Caco-2 (cell line): Measurements from ENCODE around the gene CD27. TPM values are rescaled to one million over a fixed set of nuclear protein-coding genes. Genes with fewer than 3 reads are reported as not detected.
"Not testable (repeated sequence)": the region's sequence is repeated elsewhere in the genome, so short reads cannot be mapped to it uniquely, and the experiment has no call there.

Source experiments
- BruUV-seq: library from RNA; stranded (reverse); fragments of 400-500 nt; replicated peaks from 2 replicates; lab custom pipeline; 2021; lab: Mats Ljungman, UMichigan
- CTCF ChIA-PET: fragments of 300-600 bp; sonication (Branson Sonifier 250); formaldehyde crosslinking; loops from one replicate; lab custom pipeline; 2022; ENCODE audit warnings: antibody characterized with exemption; lab: Charles Lee
- POLR2A ChIA-PET: fragments of 300-600 bp; sonication (Branson Sonifier 250); formaldehyde crosslinking; loops from one replicate; lab custom pipeline; 2022; ENCODE audit warnings: antibody characterized with exemption; lab: Charles Lee
- DNase-seq, 2 experiments: peaks; one replicate each; pipeline versions ENCODE4 v3.0.0 to v3.0.0-alpha.2; 2020 to 2022
- H3K27me3 ChIP-seq: replicated peaks from 2 replicates; pipeline ENCODE4 v1.6.0; 2011; ENCODE audit warnings: low read length; ENCODE audit not compliant: control insufficient read depth, insufficient read depth
- H3K36me3 ChIP-seq: 2 replicates; pipeline ENCODE4 v1.5.1; 2011; ENCODE audit warnings: low read length; ENCODE audit not compliant: control insufficient read depth, insufficient read depth
- H3K4me1 ChIP-seq: fragments of 250-450 bp; sonication (Bioruptor Pico); 2 replicates; pipeline ENCODE4 v1.5.1; 2020; ENCODE audit warnings: mild to moderate bottlenecking
- H3K4me3 ChIP-seq: 2 replicates; pipeline ENCODE4 v1.5.1; 2011; ENCODE audit warnings: low read depth, mild to moderate bottlenecking, control low read depth, low read length
- H3K9me3 ChIP-seq: fragments of 250-450 bp; sonication (Bioruptor Pico); 2 replicates; pipeline ENCODE4 v1.5.1; 2020; ENCODE audit warnings: mild to moderate bottlenecking, moderate library complexity
- H3K27ac Mint-ChIP-seq: one replicate; pipeline ENCODE4 v1.8.0; 2022; ENCODE audit warnings: mixed read lengths; ENCODE audit not compliant: unreplicated experiment
- H3K27me3 Mint-ChIP-seq: one replicate; pipeline ENCODE4 v1.8.0; 2022; ENCODE audit warnings: mixed read lengths; ENCODE audit not compliant: insufficient read depth, unreplicated experiment
- H3K36me3 Mint-ChIP-seq: one replicate; pipeline ENCODE4 v1.8.0; 2022; ENCODE audit warnings: mild to moderate bottlenecking, mixed read lengths; ENCODE audit not compliant: insufficient read depth, unreplicated experiment
- H3K4me1 Mint-ChIP-seq: one replicate; pipeline ENCODE4 v1.8.0; 2022; ENCODE audit warnings: low read depth, mixed read lengths; ENCODE audit not compliant: unreplicated experiment
- H3K4me3 Mint-ChIP-seq: one replicate; pipeline ENCODE4 v1.8.0; 2022; ENCODE audit warnings: mild to moderate bottlenecking, moderate library complexity, mixed read lengths; ENCODE audit not compliant: unreplicated experiment
- H3K9me3 Mint-ChIP-seq: one replicate; pipeline ENCODE4 v1.8.0; 2022; ENCODE audit warnings: mixed read lengths; ENCODE audit not compliant: unreplicated experiment
- CTCF ChIP-seq, 2 experiments: fragments of 200-600 bp in 1 of 2; IDR thresholded peaks; 1 replicate in 1 of 2; 2 replicates in 1 of 2; pipeline versions ENCODE4 v1.5.1 to v1.8.0; 2011 to 2022; ENCODE audit warnings: antibody characterized with exemption in 1 of 2, control low read depth in 1 of 2, inconsistent platforms in 1 of 2, low read depth in 1 of 2, low read length in 1 of 2, mild to moderate bottlenecking in 1 of 2, moderate library complexity in 1 of 2; ENCODE audit not compliant: insufficient read depth in 1 of 2, severe bottlenecking in 1 of 2, unreplicated experiment in 1 of 2
- intact Hi-C: fragments of 100-400 bp; cut with micrococcal nuclease; formaldehyde crosslinking; loops from one replicate; pipeline ENCODE4 v1.10.0; 2022; ENCODE audit not compliant: unreplicated experiment
- total RNA-seq: library from RNA; stranded (reverse); gene quantifications from 2 replicates; pipeline ENCODE4 v1.2.3, GENCODE V29; 2022

Gene CD27
- total RNA-seq, 1 experiment from 2014 or later: not detected

- DNase-seq: peak in 1 of 2 experiments; percentile 38
- H3K4me3 ChIP-seq: no peak overlapping the region
- no peak for TF ChIP-seq CTCF (IDR thresholded peaks at IDR 0.05; ENCODE audit: insufficient read depth in 1 of 2, low read depth in 1 of 2, low read length in 1 of 2, severe bottlenecking in 1 of 2, unreplicated experiment in 1 of 2)
- Mint-ChIP-seq H3K27me3 (no peaks in the 10 kb centered on the region), H3K9me3 (no peaks in the 10 kb centered on the region), H3K4me3 (no peak overlapping the region), H3K36me3 (no peaks in the 10 kb centered on the region), H3K4me1 (peaks cover 17% of the 10 kb centered on the region), H3K27ac (no peak overlapping the region)
- H3K4me1 ChIP-seq: peaks cover 12% of the 10 kb centered on the region
- H3K9me3 ChIP-seq: no peaks in the 10 kb centered on the region
- no peaks in the 10 kb centered on the region for H3K36me3 ChIP-seq
- intact Hi-C loops: no loop called here
- CTCF ChIA-PET: interaction anchor here (0.6 to 4.5 kb wide), 2 partner anchors 38 to 45 kb away, joined by 5 to 45 read pairs; no protein-coding TSS in a partner anchor
- no peaks in the 10 kb centered on the region for H3K27me3 ChIP-seq
- POLR2A ChIA-PET: interaction anchor here (0.6 to 1.0 kb wide), 4 partner anchors 45 to 108 kb away, joined by 3 to 9 read pairs (median 5); partner anchors contain the start of gene GAPDH
- no TSS peak for BruUV-seq
Observed at GRCh38 chr12:6425590-6426531, 18.9 kb upstream of the CD27 start.

GRCh38 chr12:6426882-6427671, 17.7 kb upstream of the CD27 start:
- Mint-ChIP-seq H3K36me3 (no peaks in the 10 kb centered on the region), H3K27me3 (no peaks in the 10 kb centered on the region), H3K9me3 (no peaks in the 10 kb centered on the region), H3K27ac (no peak overlapping the region), H3K4me3 (no peak overlapping the region), H3K4me1 (peaks cover 19% of the 10 kb centered on the region)
- Histone ChIP-seq H3K27me3 (no peaks in the 10 kb centered on the region), H3K9me3 (no peaks in the 10 kb centered on the region), H3K36me3 (no peaks in the 10 kb centered on the region), H3K4me3 (no peak overlapping the region), H3K4me1 (peaks cover 14% of the 10 kb centered on the region)
- intact Hi-C loops: no loop called here
- ChIA-PET POLR2A (no interaction called here), CTCF (interaction anchor here (0.7 kb wide), 1 partner anchor 100 kb away, joined by 6 read pairs; no protein-coding TSS in a partner anchor)
- BruUV-seq: no TSS peak
- DNase-seq: peak in 1 of 2 experiments; percentile 16
- no peak for TF ChIP-seq CTCF (IDR thresholded peaks at IDR 0.05; ENCODE audit: insufficient read depth in 1 of 2, low read depth in 1 of 2, low read length in 1 of 2, severe bottlenecking in 1 of 2, unreplicated experiment in 1 of 2)

GRCh38 chr12:6427796-6428195, 17.0 kb upstream of the CD27 start:
- H3K4me3 ChIP-seq, intact Hi-C loops, H3K9me3 Mint-ChIP-seq, BruUV-seq, H3K27me3 Mint-ChIP-seq, H3K27me3 ChIP-seq, H3K9me3 ChIP-seq, H3K36me3 Mint-ChIP-seq, H3K36me3 ChIP-seq, H3K4me3 Mint-ChIP-seq, POLR2A ChIA-PET, H3K27ac Mint-ChIP-seq: not testable (repeated sequence)
- CTCF ChIA-PET: interaction anchor here (0.7 kb wide), 1 partner anchor 101 kb away, joined by 6 read pairs; no protein-coding TSS in a partner anchor
- peaks cover 19% of the 10 kb centered on the region for H3K4me1 Mint-ChIP-seq
- peak in 1 of 2 experiments; percentile 13 for DNase-seq
- peaks cover 14% of the 10 kb centered on the region for H3K4me1 ChIP-seq
